Hypothalamus (tissue), 51 donors: ENCODE results near the gene CELF4.

Experiments used
- DNase-seq, 51 donors: peaks; one replicate each; lab custom pipeline; 2025; lab: John Stamatoyannopoulos, UW

The CELF4 gene

GRCh38 chr18:37309059-37309458 lies 256.5 kb downstream of the CELF4 start:
- DNase-seq, result no peak

- DNase-seq, result no peak
Measured at GRCh38 chr18:37307181-37307580, 258.4 kb downstream of the CELF4 start.

GRCh38 chr18:37306432-37306831 lies 259.2 kb downstream of the CELF4 start:
- no peak for DNase-seq

GRCh38 chr18:37305066-37305465 lies 260.5 kb downstream of the CELF4 start:
- DNase-seq, result peak in 1 of 51 donors; percentile 53

GRCh38 chr18:37304012-37304680 lies 261.5 kb downstream of the CELF4 start:
- DNase-seq, result peak in 3 of 51 donors; percentile 16 to 57 (median 23)

GRCh38 chr18:37303009-37303408 lies 262.6 kb downstream of the CELF4 start:
- no peak for DNase-seq

GRCh38 chr18:37302519-37302918 lies 263.1 kb downstream of the CELF4 start:
- no peak for DNase-seq

- peak in 42 of 51 donors; percentile 3 to 83 (median 37) for DNase-seq
Measured at GRCh38 chr18:37299471-37300304, 265.9 kb downstream of the CELF4 start.

- DNase-seq, result no peak
Measured at GRCh38 chr18:37298816-37299215, 266.8 kb downstream of the CELF4 start.

- DNase-seq, result no peak
Measured at GRCh38 chr18:37297106-37297505, 268.5 kb downstream of the CELF4 start.

GRCh38 chr18:37294951-37295350 lies 270.6 kb downstream of the CELF4 start:
- peak in 1 of 51 donors; percentile 10 for DNase-seq

- no peak for DNase-seq
Measured at GRCh38 chr18:37293359-37293758, 272.2 kb downstream of the CELF4 start.

- no peak for DNase-seq
Measured at GRCh38 chr18:37289423-37289822, 276.2 kb downstream of the CELF4 start.

- no peak for DNase-seq
Measured at GRCh38 chr18:37287601-37288000, 278.0 kb downstream of the CELF4 start.

- no peak for DNase-seq
Measured at GRCh38 chr18:37286801-37287200, 278.8 kb downstream of the CELF4 start.

GRCh38 chr18:37285825-37286224 lies 279.8 kb downstream of the CELF4 start:
- no peak for DNase-seq

- DNase-seq, result no peak
Measured at GRCh38 chr18:37284260-37284659, 281.3 kb downstream of the CELF4 start.

GRCh38 chr18:37282386-37283037 lies 283.1 kb downstream of the CELF4 start:
- no peak for DNase-seq

GRCh38 chr18:37280701-37281393 lies 284.8 kb downstream of the CELF4 start:
- DNase-seq, result peak in 1 of 51 donors; percentile 19

GRCh38 chr18:37277804-37278203 lies 287.8 kb downstream of the CELF4 start:
- DNase-seq, result peak in 1 of 51 donors; percentile 14
